Measurements from ENCODE around the gene TSNAXIP1. TPM values are rescaled to one million over a fixed set of nuclear protein-coding genes. Genes with fewer than 3 reads are reported as not detected.

The TSNAXIP1 gene
- total and polyA plus RNA-seq, 9 of the 15 experiments (the other 6 are each of a cell fraction or from before 2014, with no cell fraction given) = 0.03 to 0.24 (median 0.11) TPM; not detected in 4

- TF ChIP-seq ZNF79 (CRISPR knock-in tag; IDR thresholded peaks at IDR 0.05; ENCODE audit: low read depth) = no peak
- 0 out of 2 replicates have a peak, but pooled peaks have one; percentile 16 for TF ChIP-seq ZNF75A (CRISPR knock-in tag; IDR thresholded peaks at IDR 0.05)
- peak; percentile 90 for TF ChIP-seq SIN3B (IDR thresholded peaks at IDR 0.05; ENCODE audit: low read depth)
- peak; percentile 31 to 84; a peak in 2 of 4 replicates for TF ChIP-seq TBL1XR1 (IDR thresholded peaks at IDR 0.05; ENCODE audit: low read length in 2 of 2)
- no peak for TF ChIP-seq MCM7 (IDR thresholded peaks at IDR 0.05)
- TF ChIP-seq GTF3C2 (IDR thresholded peaks at IDR 0.05; ENCODE audit: borderline replicate concordance, extremely low read depth, insufficient read length) = no peak
- TF ChIP-seq ATF7 (IDR thresholded peaks at IDR 0.05) = peak; percentile 83
- no peak for TF ChIP-seq ZNF124 (CRISPR knock-in tag; IDR thresholded peaks at IDR 0.05)
- no peak for TF ChIP-seq MLX (CRISPR knock-in tag; conservative IDR thresholded peaks at IDR 0.05)
- no peak for TF ChIP-seq BMI1 (IDR thresholded peaks at IDR 0.05; ENCODE audit: low read length)
- TF ChIP-seq POLR3G (IDR thresholded peaks at IDR 0.05; ENCODE audit: extremely low read depth, insufficient read length, insufficient replicate concordance) = no peak
- TF ChIP-seq CREBBP (IDR thresholded peaks at IDR 0.05; ENCODE audit: low read depth, low read length) = no peak
- peak; percentile 86 for TF ChIP-seq TARDBP (IDR thresholded peaks at IDR 0.05)
- no peak for TF ChIP-seq MECOM (CRISPR knock-in tag; IDR thresholded peaks at IDR 0.05)
- TF ChIP-seq RNF219 (CRISPR knock-in tag; IDR thresholded peaks at IDR 0.05) = no peak
- TF ChIP-seq NEUROD1 (IDR thresholded peaks at IDR 0.05; ENCODE audit: borderline replicate concordance, low read depth, low read length, partially characterized antibody) = peak; percentile 91
- TF ChIP-seq SIX5 (IDR thresholded peaks at IDR 0.05; ENCODE audit: borderline replicate concordance in 1 of 2, insufficient read depth in 1 of 2, low read depth in 1 of 2, low read length in 2 of 2) = peak; percentile 45 to 55; a peak in 3 of 4 replicates
- no peak for TF ChIP-seq ZFP91 (CRISPR knock-in tag; IDR thresholded peaks at IDR 0.05)
- TF ChIP-seq PTBP1 (IDR thresholded peaks at IDR 0.05; ENCODE audit: low read depth, low read length) = 0 out of 2 replicates have a peak, but pooled peaks have one; percentile 27
These were observed 66.1 kb downstream of the TSNAXIP1 start, which contains the start of gene EDC4 (continued) for GRCh38 chr16:67872631-67873434.

All from K562 (cell line).